GM21515 (cell line): Measurements from ENCODE around the gene BET1L.

Experiments used
- ATAC-seq: cut with Tn5 transposase; IDR thresholded peaks from one replicate; pipeline ENCODE4 v1.9.1; 2021; ENCODE audit not compliant: unreplicated experiment

BET1L gene

DNA sequence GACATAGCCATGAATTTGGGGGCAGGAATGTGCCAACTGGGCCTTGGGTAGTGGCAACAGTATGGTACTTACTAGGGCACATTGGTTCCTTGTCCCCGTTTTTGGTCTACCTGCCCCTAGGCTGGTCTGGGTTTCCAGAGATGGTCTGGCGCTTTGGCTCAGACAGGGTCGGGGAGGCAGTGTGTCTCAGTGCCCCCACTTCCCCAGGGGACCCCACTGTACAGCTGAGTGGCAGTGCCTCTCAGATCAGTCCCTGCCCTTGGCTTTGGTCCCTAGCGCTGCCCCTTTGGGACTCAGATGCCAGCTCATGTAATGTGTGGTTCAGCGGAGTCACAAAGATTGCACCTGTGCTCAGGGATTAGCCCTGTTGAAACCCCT lies 3.6 kb upstream of the BET1L start:
- no peak for ATAC-seq

DNA sequence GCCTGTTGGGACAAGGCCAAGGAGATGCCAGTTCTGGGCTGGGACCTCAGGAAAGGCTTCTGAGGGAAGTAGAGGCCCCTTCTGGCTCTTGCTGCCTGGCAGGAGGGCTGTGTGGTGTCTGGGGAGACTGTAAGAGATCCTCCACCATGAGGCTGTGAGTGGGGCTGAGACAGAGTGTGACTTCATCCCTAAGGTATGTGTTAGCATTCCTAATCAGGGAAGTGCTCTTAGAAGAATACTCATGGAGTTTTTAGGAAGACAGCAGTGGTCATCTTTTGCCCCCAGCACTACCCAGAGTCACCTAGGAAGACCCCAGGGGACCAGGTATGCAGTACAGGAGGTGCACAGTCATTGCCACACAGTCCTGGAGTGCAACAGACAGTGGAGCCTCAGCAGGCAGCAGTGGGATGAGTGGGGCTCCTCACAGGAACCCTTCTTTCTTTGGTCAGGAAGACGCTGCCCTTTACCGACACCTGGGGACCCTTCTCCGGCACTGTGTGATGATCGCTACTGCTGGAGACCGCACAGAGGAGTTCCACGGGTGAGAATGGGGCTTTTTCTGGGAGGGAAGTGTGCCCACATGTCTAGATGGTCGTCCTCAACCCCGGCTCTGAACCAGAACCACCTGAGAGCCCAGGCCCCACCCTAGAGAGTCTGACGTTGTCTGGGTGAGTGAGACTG lies 3.1 kb upstream of the BET1L start:
- no peak for ATAC-seq

DNA sequence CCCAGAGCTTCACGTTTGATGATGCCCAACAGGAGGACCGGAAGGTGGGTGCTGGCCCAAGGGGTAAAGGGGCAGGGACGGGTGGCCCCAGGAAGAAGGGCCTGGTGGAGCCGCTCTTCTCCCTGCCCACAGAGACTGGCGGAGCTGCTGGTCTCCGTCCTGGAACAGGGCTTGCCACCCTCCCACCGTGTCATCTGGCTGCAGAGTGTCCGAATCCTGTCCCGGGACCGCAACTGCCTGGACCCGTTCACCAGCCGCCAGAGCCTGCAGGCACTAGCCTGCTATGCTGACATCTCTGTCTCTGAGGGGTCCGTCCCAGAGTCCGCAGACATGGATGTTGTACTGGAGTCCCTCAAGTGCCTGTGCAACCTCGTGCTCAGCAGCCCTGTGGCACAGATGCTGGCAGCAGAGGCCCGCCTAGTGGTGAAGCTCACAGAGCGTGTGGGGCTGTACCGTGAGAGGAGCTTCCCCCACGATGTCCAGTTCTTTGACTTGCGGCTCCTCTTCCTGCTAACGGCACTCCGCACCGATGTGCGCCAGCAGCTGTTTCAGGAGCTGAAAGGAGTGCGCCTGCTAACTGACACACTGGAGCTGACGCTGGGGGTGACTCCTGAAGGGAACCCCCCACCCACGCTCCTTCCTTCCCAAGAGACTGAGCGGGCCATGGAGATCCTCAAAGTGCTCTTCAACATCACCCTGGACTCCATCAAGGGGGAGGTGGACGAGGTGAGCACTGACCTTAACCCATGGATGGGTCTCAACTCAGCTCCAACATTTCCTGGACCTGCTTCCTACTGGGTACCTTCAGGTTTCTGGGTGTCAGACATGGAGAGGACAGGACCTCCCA lies 2.3 kb upstream of the BET1L start:
- ATAC-seq, result no peak

DNA sequence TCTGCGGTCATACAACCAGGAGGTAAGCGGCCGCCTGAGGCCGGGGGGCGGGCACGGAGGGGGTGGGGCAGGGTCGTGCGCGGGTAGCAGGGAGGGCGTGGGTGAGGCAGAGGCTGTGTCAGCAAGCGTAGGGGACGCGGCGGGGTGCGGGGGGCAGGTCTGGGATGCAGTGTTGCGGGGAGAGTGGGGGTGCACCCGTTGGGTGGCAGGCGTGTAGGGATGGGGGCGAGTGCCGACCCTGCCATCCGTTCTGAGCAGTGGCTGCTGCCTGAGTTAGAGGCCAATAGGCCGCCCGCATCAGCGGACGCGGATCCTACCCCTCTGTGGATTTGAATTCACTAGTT lies 1.7 kb upstream of the BET1L start:
- ATAC-seq, result no peak

DNA sequence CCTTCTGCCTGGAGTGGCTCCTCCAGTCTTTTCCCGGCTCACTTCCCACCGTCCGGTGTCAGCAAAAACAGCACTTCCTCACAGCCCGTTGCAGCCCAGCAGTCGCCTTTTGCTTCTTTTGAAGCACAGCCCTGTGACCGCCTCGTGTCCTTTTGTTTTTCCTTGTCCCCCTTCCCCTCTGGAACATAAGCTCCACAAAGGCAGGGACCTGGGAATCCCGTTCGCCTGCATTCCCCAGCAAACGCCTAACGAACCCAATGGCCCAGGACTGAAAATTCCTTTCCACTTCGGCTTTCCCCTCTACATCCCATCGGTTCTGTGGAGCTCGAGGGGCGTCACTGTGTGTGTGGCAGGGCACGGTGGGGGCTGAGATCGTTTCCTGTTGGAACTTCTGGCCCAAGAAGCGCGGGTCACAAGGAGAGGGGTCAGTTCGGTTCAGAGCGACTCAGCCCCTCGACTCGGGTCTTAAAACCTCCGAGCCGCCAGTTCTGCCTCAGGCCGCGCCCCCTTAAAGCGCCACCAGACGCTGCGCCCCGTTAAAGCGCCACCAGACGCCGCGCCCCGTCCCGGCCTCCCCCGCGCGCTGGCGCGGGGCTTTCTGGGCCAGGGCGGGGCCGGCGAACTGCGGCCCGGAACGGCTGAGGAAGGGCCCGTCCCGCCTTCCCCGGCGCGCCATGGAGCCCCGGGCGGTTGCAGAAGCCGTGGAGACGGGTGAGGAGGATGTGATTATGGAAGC lies 1.1 kb upstream of the BET1L start:
- peak; percentile 30 for ATAC-seq

DNA sequence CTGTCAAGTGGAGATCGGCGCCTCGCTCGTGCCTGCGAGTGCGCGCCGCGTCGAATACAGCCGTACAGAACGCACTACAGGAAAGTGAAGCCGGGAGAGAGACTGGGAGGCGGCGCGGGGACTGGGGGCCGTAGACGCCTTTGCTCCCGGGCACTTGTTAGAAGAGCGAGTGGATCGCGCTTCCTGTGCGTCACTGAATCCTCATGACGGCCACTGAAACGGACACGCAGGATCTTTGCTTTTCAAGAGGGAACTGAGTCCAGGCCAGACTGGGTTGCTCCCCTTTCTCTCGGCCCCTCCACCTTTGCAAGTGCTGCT lies 623 bp upstream of the BET1L start:
- ATAC-seq, result no peak

DNA sequence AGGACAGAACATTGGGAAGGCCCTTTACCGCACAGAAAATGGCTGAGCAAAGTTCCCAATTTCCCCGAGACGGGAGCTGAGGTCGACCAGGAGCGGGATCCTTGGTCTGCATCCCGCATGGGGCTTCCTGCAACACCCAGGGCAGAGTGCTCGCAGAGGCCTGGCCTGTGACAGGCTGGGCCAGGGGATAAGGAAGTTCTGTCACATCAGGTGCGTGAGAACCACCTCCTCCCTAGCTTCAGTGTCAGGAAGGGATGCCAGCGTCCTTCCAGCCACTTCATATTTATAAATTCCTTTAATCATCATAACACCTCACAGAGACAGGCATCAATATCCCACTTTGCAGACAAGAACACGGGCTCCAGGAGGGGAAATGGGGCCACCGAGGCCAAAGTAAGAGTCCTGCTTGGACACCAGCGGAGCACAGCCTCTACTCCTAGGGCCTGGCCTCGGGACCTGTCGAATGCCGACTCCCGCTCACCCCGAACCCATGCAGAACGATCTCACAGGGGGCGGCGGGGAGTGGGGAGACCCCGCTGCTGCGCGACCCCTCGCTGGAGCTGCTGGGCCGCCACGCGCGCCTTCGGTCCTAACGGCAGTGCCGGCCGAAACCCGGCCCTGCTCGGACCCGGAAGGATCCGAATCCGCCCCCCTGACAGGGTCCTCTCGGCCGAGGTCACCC lies 532 bp downstream of the BET1L start:
- ATAC-seq, result no peak

DNA sequence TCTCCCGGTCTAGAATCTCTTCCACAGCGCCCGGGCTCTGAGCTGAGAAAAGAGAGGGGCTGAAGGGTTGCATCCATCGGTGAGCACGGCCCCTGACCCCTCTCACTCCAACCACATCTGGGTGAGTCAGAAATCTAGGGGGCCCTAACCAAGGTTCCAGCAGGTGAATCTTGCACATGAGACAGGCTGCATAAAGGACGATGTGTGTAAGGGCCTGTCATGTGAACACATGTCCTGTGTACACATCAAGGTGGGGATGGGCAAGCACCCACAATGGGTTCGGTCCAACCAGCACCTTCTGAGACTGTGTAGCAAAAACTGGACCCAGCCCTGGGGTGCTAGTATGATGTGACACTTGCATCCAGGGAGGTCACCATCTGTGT lies 1.2 kb downstream of the BET1L start:
- ATAC-seq, result no peak

DNA sequence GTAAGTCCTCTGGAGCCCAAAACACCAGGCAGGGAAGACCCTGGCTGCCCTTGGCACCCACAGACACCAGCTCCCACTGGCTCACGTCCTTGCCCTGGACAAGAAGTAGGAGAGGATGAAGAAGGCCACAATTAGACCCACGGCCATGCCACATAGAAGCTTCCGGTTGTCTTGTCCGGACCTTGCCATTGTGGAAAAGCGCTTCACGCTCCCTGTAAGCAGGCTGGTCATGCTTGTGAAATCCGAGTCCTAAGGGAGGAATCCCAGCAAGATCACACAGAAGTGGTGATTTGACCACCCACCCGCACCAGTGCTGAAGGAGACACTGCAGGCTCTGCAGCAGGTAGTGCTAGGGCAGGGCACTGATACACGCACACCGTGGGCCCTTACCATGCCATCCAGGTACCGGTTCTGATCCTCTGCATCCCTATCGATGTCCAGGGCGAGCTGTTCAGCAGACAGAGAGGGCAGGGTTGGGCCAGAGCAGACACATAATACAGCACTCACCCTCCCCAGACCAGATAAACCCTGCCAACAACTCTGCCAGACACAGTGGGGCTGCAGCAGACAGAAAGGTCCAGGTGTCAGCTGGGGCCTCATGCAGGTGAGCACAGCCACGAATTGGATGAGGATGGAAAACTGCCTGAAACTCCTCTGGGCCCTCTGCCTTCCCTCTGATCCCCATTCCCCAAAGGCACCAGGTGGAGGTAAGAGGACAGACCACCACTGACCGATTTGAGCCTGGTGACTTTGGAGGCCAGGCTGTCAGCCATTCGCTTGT lies 1.8 kb downstream of the BET1L start:
- ATAC-seq, result no peak

DNA sequence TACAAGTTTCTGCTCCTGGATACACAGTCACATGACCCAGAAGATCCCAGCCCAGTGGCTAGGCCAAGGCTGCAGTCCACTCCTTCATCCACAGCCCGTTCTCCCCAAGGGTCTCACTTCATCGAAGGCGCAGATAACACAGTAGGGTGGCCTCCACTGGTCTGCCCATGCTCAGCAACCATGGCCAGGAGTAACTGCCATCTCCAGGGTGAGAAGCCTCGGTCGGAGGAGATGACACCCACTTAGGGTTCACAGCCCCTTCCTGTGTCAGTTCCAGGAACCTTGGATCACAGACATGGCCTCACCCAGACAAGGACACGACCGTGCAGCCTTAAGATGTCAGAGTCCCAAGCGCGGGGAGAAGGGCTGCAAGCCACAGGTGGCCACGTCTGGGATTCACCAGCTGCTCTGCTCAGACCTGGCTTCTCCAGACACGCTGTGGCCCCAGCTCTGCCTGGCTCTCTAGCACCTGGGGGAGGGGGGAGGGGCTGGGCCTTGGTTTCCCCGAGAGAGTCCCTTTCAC lies 2.6 kb downstream of the BET1L start:
- no peak for ATAC-seq

DNA sequence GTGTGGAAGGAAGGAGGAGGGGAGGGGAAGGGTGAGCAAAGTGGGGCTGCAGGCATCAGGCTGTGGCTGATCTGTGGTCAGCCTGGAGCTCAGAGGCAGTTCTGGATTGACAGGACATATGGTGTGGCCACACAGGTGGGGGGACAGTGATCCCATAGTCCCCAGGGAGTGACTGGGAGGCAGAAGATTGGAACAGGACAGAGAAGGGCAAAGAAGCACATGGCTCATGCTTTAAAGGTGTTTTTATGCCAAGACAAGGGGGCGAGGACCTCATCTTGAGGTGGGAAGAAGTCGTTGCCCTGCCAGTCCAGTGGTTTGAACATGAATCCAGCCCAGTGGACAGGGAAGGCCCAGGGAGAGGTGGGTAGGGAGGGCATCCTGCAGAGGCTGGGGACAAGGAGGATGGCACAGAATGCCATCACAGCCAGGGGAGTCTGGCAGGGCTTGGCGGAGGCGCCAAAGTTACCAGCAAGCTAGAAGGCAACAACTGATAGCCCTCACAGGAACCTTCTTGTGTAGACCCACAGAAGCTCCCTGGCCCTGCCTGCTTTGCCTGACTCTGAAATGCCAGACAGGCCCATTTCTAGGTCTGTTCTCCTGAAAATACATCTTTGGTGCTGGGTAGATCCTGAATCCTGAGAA lies 3.1 kb downstream of the BET1L start:
- no peak for ATAC-seq

DNA sequence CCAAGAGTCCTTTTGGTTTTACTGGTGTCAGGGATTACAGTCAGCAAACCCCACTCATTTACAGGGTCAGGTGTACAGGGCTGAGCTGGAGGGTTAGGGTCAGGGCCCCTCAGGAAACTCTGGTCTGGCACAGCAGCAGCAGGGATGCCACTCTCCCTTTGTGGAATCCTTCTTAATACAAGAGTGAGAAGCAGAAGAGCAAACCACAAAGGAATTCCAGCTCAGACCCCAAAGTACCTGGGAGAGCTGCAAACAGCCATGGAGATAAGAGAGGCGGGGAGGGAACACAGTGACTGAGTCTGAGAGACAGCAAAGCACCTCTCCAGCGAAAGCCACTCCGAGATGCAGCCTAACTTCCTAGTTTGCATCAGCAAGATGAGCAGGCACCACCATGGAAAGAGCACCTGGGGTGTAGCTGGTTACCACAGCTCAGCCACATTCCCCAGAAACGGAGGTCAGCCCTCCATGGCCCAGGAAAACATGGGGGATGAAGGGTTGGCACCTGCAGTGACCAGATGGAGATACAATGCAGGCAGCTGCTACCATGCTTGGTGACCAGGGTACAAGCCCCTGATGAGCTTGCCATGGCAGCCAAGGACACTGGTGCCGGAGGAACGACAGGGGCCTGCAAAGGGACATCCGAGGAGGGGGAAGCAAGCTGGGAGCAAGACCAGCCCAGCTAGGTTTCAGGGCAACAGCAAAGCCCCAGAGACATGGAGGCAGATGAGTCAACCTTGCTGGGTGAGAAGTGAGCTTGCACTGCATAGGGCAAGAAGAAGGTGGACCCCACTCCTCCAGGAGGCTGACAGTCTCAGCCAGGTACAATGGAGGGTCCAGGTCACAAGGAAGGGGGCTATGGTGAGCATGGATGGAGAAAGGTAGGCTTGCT lies 3.9 kb downstream of the BET1L start:
- no peak for ATAC-seq

DNA sequence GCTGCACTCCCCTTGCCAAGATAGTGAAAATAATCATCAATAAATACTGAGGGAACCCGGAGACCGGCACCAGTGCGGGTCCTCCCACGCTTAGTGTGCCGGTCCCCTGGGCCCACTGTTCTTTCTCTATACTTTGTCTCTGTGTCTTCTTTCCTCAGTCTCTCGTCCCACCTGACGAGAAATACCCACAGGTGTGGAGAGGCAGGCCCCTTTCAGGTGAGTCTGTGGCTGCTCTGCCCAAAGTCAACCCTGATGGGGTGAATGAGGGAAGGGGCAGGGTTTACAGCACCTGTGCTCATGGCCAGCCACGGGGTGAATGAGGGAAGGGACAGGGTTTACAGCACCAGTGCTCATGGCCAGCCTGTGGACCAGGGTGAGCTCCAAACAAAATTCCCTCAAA lies 4.7 kb downstream of the BET1L start:
- no peak for ATAC-seq

DNA sequence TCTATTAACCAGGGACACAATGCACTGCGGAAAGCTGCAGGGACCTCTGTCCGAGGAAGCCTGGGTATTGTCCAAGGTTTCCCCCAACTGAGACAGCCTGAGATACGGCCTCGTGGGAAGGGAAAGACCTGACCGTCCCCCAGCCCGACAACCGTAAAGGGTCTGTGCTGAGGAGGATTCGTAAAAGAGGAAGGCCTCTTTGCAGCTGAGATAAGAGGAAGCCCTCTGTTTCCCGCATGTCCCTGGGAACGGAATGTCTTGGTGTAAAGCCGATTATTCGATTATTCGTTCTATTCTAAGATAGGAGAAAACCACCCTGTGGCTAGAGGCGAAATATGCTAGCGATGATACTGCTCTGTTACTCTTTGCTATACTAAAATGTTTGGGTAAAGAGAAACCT lies 5.2 kb downstream of the BET1L start:
- no peak for ATAC-seq

DNA sequence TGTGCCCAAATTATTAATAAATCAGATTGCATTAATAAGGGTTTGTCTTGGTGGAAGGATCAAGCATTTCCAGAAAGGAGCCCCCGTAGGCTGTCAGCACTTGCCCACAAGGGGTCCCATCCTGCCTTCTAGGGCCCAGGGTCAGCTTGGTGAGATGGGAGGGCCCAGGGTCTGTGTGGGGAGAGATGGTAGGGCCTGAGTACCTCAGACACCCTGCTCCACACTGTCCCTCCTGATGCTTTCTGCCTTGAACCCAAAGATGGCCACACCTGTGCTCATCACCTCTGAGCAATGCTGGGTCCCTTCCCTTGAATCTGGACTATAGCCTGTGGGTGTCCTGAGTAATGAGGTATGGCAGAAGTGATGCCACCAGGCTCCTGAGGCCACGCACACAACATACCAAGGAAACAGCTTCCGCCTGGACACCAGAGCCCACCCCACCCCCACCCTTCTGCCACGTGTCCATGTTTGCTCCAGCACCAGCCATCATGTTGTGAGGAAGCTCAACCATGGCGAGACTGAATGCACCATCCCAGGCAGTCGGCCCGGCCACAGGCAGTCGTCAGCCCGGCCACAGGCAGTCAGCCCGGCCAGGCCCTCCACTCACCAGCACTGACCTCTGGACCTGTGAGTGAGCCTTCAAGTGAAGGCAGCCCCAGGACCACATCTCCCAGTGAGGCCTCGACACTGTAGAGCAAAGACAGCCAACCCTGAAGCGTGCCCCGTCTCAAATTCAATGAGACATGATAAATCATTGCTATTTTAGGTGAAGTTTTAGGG lies 6.8 kb downstream of the BET1L start:
- no peak for ATAC-seq

DNA sequence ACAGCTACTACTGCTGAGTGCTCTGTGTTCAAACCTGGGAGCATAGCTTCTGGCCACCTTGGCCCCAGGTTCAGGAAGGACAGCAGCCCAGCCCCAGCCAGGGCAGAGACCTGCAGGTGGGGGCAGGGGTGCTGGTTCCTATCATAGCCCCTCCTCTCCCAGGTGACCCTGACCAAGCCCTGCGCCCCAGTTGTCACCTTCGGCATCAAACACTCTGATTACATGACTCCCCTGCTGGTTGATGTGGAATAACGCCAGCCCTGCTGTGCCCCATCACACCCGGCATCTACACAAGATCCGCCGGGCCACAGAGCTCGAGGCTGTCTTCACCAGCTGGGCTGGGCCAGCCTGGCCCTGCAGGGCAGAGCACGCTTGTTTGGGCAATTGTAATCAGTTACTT lies 7.4 kb downstream of the BET1L start:
- ATAC-seq, result no peak

DNA sequence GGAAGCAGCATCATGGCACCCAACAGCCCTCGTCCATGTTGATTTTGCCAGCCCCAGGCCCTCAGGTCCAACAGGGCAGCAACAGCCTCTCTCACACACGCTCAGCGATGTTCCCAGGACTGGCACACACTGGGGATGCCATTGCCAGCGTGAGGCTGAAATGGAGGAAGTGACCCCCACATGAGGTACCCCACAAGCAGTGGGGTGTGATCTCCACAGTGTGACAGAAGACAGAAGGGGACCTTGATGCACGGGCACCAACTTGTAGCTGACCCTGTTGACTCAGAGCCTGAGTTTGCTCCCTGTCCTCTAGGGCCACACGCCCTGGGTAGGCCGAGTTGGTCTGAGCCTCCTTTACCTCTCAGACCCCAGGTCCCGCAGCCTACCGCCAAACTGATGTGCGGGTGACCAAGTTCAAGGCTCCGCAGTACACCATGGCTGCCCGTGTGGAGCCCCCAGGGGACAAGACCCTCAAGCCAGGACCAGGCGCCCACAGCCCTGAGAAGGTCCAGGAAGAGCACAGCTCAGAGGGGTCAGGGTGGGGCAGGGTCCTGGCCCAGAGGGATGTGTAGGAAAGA lies 8.1 kb downstream of the BET1L start:
- ATAC-seq, result no peak

DNA sequence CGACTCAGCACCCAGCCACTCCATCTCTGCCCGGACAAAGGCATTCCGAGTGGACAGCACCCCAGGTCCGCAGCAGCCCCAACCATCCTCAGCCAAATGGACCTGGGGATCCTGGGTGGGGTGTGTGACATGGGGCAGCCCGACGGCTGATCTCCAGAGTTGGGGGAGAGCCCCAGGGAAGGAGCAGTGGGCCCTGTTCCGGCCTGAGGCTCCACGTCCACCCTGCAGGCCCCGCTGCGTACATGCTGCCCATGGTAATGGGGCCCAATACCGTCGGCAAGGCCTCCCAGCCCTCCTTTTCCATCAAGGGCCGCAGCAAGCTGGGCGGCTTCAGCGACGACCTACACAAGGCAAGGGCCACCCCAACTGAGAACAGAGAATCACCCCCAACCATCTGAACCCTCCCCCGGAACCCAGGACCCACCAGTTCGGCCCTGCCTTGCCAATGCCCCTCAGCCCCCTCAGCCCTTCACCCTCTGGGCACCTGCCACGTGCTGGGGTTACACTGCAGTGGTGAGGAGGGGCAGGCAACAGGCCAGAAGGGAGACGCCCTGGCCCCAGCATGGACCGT lies 8.9 kb downstream of the BET1L start:
- ATAC-seq, result no peak
